Stimulated activated CD4-positive, alpha-beta T cell treated with anti-CD3 and anti-CD28 coated beads, Interleukin-12 subunit alpha, Interleukin-12 subunit beta, amount 100 ng/mL, for 4 hours (primary cell): Measurements from ENCODE around the gene PPP1R18.
"Not testable (repeated sequence)": the region's sequence is repeated elsewhere in the genome, so short reads cannot be mapped to it uniquely, and the experiment has no call there.

ENCODE experiments used
- DNase-seq: peaks from one replicate; pipeline ENCODE4 v3.0.0-alpha.2; 2020

Gene PPP1R18

DNA sequence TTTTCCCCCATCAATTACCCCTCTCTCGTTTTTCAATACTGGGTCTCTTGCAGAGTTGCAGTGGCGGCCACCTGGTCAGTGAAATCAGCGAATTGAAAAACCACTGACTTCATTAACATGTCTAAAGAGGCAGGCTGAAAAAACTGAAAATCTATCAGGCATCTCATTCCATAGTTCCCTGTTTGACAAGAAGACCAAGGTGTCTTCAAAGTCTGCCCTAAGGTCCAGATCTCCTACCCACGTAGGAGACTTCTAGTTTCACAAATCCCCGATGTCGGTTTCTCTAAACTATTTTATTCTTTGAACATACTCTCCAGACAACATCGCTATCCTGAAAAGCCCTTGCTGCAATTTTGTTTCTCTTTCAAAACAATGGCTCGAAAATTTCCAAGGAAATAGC lies 32.9 kb upstream of the PPP1R18 start:
- no peak for DNase-seq

DNA sequence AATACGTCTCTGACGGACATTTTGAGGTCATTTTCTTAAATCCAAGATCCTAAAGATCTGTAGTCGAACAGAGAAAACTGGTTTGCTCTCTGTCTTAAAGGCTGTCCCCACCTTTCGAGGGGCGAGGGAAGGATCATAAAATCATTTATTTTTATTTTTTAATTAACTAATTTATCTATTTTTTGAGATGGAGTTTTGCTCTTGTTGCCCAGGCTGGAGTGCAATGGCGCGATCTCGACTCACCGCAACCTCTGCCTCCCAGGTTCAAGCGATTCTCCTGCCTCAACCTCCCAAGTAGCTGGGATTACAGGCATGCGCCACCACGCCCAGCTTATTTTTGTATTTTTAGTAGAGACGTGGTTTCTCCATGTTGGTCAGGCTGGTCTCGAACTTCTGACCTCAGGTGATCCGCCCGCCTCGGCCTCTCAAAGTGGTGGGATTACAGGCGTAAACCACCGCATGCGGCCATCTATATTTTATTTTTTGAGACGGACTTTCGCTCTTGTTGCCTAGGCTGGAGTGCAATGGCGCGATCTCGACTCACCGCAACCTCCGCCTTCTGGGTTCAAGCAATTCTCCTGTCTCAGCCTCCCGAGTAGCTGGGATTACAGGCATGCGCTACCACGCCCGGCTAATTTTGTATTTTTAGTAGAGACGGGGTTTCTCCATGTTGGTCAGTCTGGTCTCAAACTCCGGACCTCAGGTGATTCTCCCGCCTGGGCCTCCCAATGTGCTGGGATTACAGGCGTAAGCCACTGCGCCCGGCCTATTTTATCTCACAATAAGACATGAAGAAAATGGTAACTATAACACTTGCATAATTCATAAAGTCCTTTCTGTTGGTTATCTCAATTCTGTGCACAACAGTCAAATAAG lies 31.6 kb upstream of the PPP1R18 start:
- not testable (repeated sequence) for DNase-seq

DNA sequence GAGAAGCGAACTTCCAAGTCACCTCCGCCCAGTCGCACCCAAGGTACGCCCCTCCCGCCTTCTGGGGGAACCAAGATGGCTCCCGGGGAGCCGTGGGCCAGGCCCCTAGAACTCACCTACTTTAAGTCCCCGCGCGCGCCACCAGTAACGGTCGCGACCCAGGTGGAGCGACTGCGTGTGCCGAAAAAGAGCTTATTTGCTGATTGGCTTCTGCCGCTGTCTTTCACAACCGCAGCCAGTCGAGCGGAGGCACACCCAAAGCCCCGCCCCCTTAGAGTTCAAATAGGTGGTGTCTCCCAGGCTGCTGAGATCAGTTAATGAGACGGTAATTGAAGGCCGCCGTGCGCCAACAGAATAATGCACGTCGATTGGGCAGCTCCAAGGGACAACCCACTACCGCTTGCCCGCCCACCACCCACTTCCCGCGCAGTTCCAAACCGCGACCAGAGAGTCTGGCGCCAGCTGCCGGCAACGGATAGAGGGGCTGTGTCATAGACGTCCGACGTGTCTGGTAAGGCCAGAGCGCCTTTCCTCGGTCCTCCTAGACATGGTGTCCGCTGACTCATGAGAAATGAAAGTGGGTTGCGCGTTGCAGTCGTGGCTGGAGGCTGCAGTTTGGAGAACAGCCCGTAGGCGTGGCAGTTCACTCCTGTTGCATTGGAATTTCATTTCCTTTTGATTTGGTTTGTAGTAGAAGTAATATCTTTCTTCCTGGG lies 30.8 kb upstream of the PPP1R18 start, which contains the start of gene MDC1:
Gene MDC1, minus strand, starts transcription at position 153 of the 716 bp plus-strand sequence. CDS start 2,106 bp downstream, outside the sequence.
- DNase-seq = peak; percentile 97

DNA sequence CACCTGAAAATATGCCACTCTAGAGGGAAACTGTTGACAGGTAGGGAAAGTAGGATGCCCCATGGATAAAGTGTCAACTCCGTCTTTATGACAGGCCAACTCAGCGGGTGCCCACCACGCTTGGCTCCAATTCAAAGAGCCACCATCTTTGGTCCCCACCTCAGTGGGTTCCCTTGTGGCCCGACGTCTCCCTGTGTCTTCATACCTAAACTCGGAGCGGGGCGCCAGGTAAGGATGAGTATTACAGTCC lies 30.4 kb upstream of the PPP1R18 start:
- DNase-seq = no peak

DNA sequence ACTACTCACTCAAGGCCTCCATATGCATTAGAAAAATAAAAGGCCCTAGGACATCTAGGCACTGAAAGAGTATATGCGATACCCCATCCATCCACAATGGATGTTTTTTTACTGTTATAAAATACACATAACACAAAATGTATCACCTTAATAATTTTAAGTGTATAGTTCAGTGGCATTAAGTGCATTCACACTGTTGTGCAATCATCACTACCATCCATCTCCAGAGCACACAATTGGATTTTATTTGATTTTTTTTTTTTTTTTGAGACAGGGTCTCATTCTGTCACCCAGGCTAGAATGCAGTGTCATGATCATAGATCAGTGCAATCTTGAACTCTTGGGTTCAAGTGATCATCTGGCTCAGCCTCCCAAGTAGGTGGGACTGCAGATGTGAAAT lies 27.8 kb upstream of the PPP1R18 start:
- DNase-seq = no peak

DNA sequence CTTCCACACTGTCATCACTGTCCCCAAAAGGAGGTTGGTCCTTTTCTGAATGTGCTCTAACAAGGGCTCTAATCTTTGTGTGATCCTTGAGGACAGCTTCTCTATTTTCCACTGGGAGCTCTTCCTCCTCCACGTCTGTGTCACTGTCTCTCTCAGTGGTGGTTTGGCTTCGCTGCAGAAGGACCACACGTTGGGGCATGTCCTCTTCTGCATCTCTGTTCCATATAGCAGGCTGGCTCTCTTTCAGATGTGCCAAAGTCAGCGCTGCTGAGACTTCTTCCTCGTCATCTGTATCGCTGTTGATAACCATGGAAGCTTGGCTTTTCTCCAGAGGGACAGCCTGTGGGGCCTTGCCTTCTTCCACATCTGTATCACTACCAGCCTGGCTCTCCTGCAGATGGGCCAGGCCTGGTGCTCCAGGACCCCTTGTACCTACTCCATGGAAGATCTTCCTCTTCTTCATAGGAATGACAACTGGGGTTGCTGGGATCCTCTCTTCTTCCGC lies 26.0 kb upstream of the PPP1R18 start:
- DNase-seq = no peak

DNA sequence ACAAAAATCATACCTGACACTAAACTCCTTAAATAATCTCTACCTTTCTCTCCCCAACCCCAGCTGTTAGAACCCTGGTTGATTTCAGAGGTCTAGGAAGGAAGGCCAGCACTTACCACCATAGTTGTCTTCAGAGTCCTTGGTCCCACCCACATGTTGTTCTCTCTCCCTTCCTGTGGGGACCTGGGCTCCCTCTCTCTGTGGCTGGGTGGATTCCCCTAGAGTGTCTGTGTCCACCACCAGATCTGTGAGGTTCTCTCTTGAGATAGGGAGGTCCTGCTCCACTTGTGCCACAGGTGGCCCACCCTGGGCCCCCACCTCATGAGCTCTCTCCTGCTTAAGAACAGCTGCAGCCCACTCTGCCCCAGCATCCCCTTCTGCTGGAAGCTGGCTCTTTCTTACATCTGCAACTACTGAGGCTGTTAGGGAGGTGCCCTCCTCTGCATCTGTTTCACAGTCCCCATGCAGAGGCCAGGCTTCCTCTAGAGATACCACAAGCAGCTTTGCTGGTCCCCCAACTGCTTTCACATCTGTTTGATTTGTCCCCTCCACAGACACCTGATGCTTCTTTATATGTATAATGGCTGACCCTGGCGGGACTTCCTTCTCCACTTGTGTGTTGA lies 25.4 kb upstream of the PPP1R18 start:
- no peak for DNase-seq

DNA sequence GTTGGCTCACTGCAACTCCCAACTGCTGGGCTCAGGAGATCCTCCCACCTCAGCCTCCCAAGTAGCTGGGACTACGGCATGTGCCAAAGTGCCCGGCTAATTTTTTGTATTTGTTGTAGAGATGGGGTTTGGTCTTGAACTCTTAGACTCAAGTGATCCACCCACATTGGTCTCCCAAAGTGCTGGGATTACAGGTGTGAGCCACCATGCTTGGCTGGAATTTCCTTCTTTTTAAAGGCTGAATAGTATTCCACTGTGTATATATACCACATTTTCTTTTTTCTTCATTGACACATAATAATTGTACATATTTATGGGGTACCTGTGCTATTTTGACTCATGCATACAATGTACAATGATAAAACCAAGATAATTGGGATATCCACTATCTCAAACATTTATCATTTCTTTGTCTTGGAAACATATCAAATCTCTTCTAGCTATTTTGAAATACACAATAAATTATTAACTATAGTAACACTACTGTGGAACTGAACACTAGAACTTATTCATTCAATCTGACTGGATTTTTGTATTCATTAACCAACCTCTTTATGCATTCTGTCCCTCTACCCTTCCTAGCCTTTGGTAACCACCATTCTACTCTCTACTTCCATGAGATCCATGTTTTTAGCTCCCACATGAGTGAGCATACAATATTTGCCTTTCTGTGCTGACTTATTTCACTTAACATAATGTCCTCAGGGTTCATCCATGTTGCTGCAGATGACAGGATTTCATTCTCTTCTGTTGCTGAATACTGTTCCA lies 22.8 kb upstream of the PPP1R18 start:
- no peak for DNase-seq

DNA sequence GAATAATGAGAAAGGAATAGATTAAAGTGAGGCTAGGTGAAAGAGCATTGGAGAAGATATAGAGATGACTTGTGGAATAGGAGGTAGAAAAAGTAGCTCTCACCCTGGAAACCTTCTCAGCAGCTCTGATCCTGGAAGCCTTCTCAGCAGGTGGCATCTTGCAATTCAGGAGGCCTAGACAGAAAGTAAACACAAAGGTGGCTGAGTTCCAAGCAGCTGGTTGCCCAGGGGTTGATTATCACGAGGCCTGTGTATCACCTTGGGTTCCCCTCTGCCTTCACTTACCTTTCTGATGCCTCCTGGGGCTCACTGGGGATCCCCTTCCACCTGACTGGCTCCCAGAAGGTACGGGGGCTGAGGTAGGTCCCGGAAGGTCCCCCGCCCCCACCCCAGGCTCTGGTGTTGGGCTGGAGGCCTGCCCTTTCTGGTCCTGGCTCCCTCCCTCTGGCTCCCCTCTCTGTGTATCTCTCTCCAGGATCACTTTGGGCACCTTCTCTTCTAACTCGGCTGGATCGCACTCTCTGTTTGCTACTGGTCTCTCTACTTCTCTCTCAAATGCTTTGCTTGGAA lies 20.9 kb upstream of the PPP1R18 start:
- no peak for DNase-seq

DNA sequence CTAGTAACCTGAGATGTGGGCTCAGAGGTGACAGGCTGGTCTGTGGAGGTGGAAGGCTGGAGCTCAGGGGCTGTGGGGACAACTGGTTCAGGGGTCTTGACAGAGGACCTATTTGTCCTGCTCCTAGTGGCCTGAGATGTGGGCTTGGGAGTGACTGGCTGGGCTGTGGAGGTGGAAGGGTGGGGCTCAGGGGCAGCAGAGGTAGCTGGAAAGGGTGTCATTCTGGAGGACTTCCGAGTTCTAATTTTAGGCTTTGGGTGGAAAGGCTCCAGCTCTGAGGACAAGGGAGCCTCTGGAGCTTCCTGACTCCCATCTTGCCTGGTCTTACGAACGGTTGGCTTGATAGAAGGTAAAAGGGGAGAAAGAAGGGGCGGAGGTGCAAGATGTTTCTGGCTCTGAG lies 19.2 kb upstream of the PPP1R18 start:
- no peak for DNase-seq

DNA sequence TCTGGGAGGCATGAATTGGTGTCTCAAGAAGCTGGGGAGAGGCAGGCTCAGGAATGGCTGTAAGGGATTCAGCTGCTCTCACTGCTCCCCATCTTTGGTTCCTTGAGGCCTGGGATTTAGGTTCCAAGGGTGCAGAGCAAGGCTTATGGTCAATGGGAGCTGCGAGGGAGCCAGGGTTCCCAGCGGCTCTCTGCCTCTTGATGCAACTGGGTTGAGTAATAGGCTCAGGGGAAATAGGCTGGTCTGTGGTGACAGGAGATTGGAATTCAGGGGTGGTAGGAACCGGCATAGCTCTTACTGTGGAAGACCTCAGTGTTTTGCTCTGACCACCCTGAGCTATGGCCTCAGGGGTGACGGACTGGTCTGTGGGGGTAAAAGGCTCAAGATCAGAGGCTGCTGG lies 17.4 kb upstream of the PPP1R18 start:
- DNase-seq = no peak

DNA sequence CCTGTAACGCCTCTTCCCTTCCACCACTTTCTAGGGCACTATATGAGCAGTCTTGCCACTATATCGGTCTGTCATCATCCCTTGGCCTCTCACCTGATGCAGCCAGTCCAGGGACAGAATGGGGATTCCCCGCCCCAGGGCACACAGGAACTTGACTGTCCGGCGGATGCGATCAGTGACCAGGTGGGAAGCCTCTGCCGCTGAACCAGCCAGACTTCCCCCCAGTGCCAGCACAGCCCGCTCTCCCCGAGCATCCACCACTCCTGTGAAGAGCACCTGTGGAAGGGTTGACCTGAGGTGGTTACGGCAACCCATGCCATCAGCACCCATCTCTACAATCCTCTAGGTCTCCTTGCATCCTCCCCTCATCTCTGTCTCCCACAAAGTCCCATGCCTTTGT lies 16.6 kb upstream of the PPP1R18 start:
- no peak for DNase-seq

DNA sequence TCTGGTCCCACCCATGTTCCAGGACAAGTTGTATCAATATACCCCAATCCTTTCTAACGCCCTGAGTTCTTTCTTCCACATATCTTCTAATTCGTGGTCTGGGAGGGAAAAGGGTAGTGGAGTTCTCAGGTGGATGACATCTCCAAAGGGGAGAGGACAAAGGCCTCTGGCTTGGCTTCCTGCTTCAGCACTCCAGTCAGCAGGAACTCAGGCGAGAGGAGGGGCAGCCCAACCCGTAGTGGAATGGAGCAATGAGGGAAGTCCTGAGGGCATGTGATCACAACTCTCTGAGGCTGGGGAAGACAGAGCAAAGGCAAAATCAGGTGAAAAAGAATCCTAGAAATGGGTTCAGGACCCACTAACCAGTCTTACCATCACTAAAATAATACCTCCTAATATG lies 13.9 kb upstream of the PPP1R18 start:
- no peak for DNase-seq

DNA sequence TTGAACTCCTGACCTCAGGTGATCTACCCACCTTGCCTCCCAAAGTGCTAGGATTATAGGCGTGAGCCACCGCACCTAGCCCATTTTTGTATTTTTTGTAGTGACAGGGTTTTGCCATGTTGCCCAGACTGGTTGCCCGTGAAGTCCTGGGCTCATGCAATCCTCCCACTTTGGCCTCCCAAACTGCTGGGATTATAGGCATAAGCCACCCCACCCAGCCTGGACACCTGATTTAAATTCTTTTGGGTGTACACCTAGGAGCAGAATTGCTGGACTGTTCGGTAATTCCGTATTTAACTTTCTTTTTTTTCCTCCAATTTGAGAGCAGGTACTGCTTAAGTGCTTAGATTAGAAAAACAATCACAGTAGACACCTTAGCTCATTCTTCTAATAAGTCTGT lies 10.0 kb upstream of the PPP1R18 start:
- no peak for DNase-seq

DNA sequence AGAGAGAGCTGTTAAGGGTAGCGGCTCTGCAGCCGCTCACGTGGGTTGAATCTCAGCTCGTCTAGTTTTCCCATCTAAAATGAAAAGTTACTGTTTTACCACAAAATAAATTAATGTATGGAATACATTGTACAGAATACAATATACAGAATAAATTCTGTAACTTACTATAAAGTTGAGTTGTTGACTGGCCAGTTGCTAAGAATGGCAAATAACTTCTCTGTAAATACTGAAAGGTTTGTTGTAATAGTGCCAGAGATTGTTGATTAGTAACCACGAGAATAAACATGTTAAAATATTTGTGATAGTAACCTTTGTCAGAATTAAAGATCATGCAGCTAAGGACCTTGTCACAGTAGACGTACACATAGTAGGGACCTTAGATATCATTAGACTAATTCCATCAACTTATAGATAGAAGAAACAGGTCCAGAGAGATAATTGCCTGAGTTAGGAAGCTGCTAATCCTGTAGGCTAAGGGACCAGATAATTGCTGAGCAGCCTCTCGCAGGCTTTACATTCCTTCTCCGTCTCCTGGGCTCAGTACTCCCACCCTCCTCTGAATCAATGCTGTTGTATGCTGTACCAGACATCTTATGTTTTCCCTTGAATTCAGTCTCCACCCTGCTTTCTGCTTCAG lies 4.9 kb upstream of the PPP1R18 start:
- no peak for DNase-seq

DNA sequence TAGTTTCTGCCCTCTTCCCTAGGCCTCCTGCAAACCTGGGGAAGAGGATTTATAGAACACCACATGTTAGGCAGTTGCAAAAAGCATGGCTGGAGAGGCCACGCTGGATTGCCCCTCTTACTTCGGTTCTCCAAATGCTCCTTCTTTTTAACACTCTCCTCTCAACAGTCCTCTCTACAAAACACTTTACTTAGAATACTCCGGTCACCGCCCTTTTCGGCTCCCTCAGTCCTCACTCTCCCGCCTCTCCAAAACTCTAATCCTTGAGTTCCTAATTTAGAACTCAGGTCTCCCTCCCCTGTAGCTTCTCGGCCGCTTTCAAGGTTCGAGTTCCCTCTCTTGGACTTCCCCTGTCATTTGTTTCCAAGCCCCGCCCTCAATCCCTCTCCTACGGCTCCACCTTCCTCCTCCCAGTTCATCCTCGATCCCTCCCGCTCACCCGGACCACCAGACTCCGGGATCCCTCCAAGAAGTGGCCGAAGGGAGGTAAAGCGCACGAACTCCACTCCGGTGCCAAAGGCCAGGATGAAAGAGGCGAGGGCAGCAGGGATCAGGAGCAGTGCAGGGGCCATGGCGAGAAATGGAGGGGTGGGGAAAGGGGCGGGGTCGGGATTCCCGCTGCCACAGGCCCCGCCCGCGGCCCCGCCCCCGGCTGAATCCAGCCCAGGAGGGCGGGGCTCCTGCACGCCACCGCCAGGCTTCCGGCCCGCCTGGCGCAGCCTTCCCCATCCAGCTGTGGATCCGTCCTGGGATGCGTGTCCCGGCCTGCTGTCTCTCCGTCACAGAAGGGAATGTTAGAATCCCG lies 4.2 kb upstream of the PPP1R18 start, which contains the start of gene NRM:
Gene NRM, minus strand, starts transcription at position 582 of the 805 bp plus-strand sequence. Its CDS starts 10 bp downstream, at position 572.
- peak; percentile 81 for DNase-seq

DNA sequence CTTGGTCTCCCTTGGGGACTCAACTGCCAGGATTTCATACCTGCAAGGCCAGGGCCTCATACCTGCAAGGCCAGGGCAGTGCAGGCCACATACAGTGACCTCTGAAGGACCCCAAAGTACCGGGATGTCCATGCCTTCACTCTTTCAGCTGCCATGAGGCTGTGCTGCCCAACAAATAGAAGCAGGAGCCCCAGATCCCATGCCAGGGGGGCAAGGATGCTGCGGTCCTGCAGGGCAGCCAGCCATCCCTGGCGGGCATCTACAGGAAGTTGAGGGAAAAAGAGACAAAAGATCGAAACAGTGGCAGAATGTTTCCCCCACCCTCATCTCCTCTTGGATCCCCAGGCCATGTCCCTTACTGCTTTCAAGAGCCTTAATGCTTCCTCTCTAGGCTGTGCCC lies 3.5 kb upstream of the PPP1R18 start:
- DNase-seq = no peak

DNA sequence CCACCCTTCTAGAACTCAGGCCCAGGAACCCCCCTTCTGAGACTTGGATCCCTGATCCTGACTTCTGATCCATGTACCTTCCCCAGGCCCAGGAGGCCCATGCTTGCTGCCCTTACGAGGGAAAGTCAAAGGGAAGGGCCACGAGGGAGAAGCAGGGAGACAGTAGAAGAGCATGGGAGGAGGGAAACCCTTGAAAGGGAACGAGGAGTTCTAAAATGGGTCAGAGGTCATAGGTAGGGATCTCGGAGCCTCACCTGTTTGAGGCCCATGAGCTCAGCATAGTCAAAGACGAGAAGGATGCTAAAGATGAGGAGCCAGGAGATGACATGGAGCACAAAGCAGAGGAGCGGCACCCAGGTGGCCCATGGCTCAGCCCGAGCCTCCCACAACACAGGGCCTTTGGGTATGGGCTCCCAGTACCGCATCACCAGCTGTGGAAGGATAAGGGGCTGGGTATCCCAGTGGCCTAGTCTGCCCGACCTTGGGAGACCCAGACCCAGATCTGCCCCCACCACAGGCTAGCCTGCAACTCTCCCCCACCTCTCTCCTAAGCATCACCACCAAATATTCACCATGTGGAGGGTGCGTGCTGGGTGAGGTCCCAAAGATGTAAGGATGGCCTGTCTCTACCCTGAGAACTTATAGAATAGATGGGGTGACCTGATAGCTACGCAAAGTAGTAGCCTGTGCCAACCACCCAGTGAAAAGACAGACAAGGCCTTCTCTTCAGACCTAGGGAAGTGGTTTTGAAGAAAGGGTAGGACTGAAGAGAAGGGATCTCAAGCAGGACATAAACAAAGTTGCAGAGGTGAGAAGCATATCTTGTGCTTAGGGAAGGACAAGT lies 2.8 kb upstream of the PPP1R18 start:
- DNase-seq = no peak

DNA sequence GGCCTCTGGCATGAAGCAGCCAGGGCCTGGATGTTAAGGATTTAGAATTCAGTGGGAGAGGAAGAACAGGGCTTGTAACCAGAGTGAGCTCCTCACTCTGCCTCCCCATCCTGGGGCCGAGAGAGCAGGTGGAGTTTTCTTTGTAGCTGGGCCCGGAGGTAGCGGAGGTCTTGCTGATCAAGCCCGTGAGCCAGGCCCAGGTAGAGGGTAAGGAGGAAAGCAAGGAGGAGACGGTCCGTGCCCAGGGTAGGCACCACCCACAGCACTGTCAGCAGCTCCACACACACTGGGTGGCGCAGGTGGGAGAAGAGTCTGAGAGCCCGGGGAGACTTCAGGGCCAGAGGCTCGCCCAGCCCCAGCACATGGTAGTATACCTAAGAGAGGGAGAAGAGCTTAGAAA lies 2.1 kb upstream of the PPP1R18 start:
- DNase-seq = no peak
